Endodermal cell (in vitro differentiated cells): Measurements from ENCODE around the gene FBXO8. TPM values are rescaled to one million over a fixed set of nuclear protein-coding genes. Genes with fewer than 3 reads are reported as not detected.

ENCODE experiments used
- DNase-seq: peaks from one replicate; pipeline ENCODE4 v3.0.0-alpha.2; 2017
- H3K27ac ChIP-seq: 2 replicates; pipeline ENCODE4 v1.5.1; 2013; ENCODE audit warnings: mild to moderate bottlenecking, low read depth, low read length, moderate library complexity
- H3K27me3 ChIP-seq: 2 replicates; pipeline ENCODE4 v1.6.1; 2013; ENCODE audit warnings: mild to moderate bottlenecking, low read length, moderate library complexity; ENCODE audit not compliant: insufficient read depth, control insufficient read depth, poor library complexity, severe bottlenecking
- H3K36me3 ChIP-seq: 2 replicates; pipeline ENCODE4 v1.7.0; 2013; ENCODE audit warnings: mild to moderate bottlenecking, low read length, moderate library complexity; ENCODE audit not compliant: control insufficient read depth, insufficient read depth
- H3K4me1 ChIP-seq: one replicate; pipeline ENCODE4 v1.7.0; 2013; ENCODE audit warnings: low read length; ENCODE audit not compliant: control insufficient read depth, insufficient read depth
- H3K4me3 ChIP-seq: 2 replicates; pipeline ENCODE4 v1.5.1; 2013; ENCODE audit warnings: mild to moderate bottlenecking, low read length, moderate library complexity
- H3K9ac ChIP-seq: 2 replicates; pipeline ENCODE4 v1.6.1; 2013; ENCODE audit warnings: mild to moderate bottlenecking, low read length, moderate library complexity; ENCODE audit not compliant: poor library complexity, severe bottlenecking; ENCODE audit errors: extremely low read depth
- H3K9me3 ChIP-seq: 2 replicates; pipeline ENCODE4 v1.6.1; 2013; ENCODE audit warnings: mild to moderate bottlenecking, low read length, moderate library complexity; ENCODE audit not compliant: control insufficient read depth
- H3K27ac Mint-ChIP-seq: 2 replicates; pipeline ENCODE4 v1.8.0; 2020; ENCODE audit warnings: mixed read lengths
- H3K27me3 Mint-ChIP-seq: 2 replicates; pipeline ENCODE4 v1.8.0; 2021; ENCODE audit warnings: mild to moderate bottlenecking, mixed read lengths; ENCODE audit not compliant: insufficient read depth
- H3K36me3 Mint-ChIP-seq: 2 replicates; pipeline ENCODE4 v1.8.0; 2020; ENCODE audit warnings: low read depth, mixed read lengths
- H3K4me1 Mint-ChIP-seq: 2 replicates; pipeline ENCODE4 v1.8.0; 2020; ENCODE audit warnings: mixed read lengths
- H3K4me3 Mint-ChIP-seq: 2 replicates; pipeline ENCODE4 v1.8.0; 2020; ENCODE audit warnings: mild to moderate bottlenecking, moderate library complexity, mixed read lengths
- H3K9me3 Mint-ChIP-seq: 2 replicates; pipeline ENCODE4 v1.8.0; 2020; ENCODE audit warnings: mild to moderate bottlenecking, mixed read lengths
- whole genome bisulfite sequencing, 2 experiments: methylation state at CpG; one replicate each; pipeline versions ENCODE4 v1.1.5 to v1.1.7; 2013; ENCODE audit warnings: missing lambda C conversion rate in 2 of 2, mixed read lengths in 1 of 2; ENCODE audit not compliant: insufficient coverage in 1 of 2, insufficient read length in 1 of 2; 5-methylcytosine and 5-hydroxymethylcytosine counted together
- total RNA-seq, 2 donors: library from RNA; stranded (reverse); fragmentation: NEBNext Ultra II Directional in 1 of 2; extraction: Animal tissue kit (Norgen Biotek cat#: 25700) in 1 of 2; gene quantifications; 2 replicates in 1 of 2; 3 replicates in 1 of 2; pipeline ENCODE4 v1.2.1, GENCODE V29; 2021
- TF ChIP-seq, protein P1 (sequence below): fragments of 200-600 bp; sonication (generic); conservative IDR thresholded peaks from 2 replicates; pipeline ENCODE4 v1.5.0; 2021; ENCODE audit warnings: antibody characterized with exemption, mild to moderate bottlenecking

The FBXO8 gene
- total RNA-seq, 2 donors from 2014 or later: 9.4 to 9.8 TPM

GRCh38 chr4:174318829-174319764 is 35.6 kb upstream of the FBXO8 start:
- H3K27ac Mint-ChIP-seq: peak overlapping the region; percentile 36
- Histone ChIP-seq H3K36me3 (peaks cover 10% of the 10 kb centered on the region), H3K4me3 (no peak overlapping the region), H3K9me3 (no peaks in the 10 kb centered on the region), H3K4me1 (no peaks in the 10 kb centered on the region), H3K27ac (no peak overlapping the region), H3K27me3 (no peaks in the 10 kb centered on the region), H3K9ac (no peak overlapping the region)
- no peak overlapping the region for H3K4me3 Mint-ChIP-seq
- peaks cover 9% of the 10 kb centered on the region for H3K36me3 Mint-ChIP-seq
- no peaks in the 10 kb centered on the region for H3K27me3 Mint-ChIP-seq
- WGBS, 2 experiments: 79 to 81% methylated on average over 6 to 8 of the region's 8 CpGs
- peak; percentile 58 for DNase-seq
- peaks cover 14% of the 10 kb centered on the region for H3K4me1 Mint-ChIP-seq
- no peaks in the 10 kb centered on the region for H3K9me3 Mint-ChIP-seq
- TF ChIP-seq, protein P1, sequence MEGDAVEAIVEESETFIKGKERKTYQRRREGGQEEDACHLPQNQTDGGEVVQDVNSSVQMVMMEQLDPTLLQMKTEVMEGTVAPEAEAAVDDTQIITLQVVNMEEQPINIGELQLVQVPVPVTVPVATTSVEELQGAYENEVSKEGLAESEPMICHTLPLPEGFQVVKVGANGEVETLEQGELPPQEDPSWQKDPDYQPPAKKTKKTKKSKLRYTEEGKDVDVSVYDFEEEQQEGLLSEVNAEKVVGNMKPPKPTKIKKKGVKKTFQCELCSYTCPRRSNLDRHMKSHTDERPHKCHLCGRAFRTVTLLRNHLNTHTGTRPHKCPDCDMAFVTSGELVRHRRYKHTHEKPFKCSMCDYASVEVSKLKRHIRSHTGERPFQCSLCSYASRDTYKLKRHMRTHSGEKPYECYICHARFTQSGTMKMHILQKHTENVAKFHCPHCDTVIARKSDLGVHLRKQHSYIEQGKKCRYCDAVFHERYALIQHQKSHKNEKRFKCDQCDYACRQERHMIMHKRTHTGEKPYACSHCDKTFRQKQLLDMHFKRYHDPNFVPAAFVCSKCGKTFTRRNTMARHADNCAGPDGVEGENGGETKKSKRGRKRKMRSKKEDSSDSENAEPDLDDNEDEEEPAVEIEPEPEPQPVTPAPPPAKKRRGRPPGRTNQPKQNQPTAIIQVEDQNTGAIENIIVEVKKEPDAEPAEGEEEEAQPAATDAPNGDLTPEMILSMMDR: peak; percentile 90

- H3K36me3 Mint-ChIP-seq: peaks cover 13% of the 10 kb centered on the region
- DNase-seq: no peak
- no peak overlapping the region for H3K27ac Mint-ChIP-seq
- H3K9me3 Mint-ChIP-seq: no peaks in the 10 kb centered on the region
- peaks cover 14% of the 10 kb centered on the region for H3K4me1 Mint-ChIP-seq
- TF ChIP-seq, protein P1: no peak
- Histone ChIP-seq H3K27me3 (no peaks in the 10 kb centered on the region), H3K27ac (no peak overlapping the region), H3K9me3 (no peaks in the 10 kb centered on the region), H3K4me1 (no peaks in the 10 kb centered on the region), H3K4me3 (no peak overlapping the region), H3K36me3 (peaks cover 10% of the 10 kb centered on the region), H3K9ac (no peak overlapping the region)
- H3K27me3 Mint-ChIP-seq: no peaks in the 10 kb centered on the region
- H3K4me3 Mint-ChIP-seq: no peak overlapping the region
Measured at GRCh38 chr4:174317531-174317930, 34.1 kb upstream of the FBXO8 start.

DNA sequence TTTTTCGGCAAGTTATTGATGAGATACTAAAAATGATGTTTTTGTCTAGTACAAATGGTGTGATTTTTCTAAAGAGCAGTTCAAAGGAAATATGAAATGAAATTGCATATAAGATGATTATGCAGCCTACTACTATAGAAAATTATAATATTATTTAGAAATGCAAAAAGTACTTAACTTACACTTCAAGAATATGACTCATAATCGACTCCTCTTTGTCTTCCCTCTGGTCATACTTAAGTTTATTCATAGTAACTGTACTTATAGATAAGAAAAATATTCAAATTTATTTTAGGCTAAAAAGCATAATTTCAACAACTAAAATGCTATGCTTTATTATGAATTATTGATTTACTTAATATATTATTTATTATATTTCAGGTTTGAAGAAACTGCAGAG is 33.5 kb upstream of the FBXO8 start:
- no peaks in the 10 kb centered on the region for H3K9me3 ChIP-seq
- H3K27ac ChIP-seq: no peak overlapping the region
- no peak overlapping the region for H3K9ac ChIP-seq
- Mint-ChIP-seq H3K9me3 (no peaks in the 10 kb centered on the region), H3K4me3 (no peak overlapping the region), H3K27ac (no peak overlapping the region), H3K27me3 (no peaks in the 10 kb centered on the region), H3K36me3 (peaks cover 15% of the 10 kb centered on the region), H3K4me1 (peaks cover 14% of the 10 kb centered on the region)
- no peak overlapping the region for H3K4me3 ChIP-seq
- TF ChIP-seq, protein P1: no peak
- no peaks in the 10 kb centered on the region for H3K27me3 ChIP-seq
- H3K36me3 ChIP-seq: peaks cover 10% of the 10 kb centered on the region
- DNase-seq: no peak
- WGBS, 2 experiments: 100% methylated on average over 1 of the region's 2 CpGs
- no peaks in the 10 kb centered on the region for H3K4me1 ChIP-seq
